Measurements from ENCODE around the gene SCEL.

Gene SCEL

DNA sequence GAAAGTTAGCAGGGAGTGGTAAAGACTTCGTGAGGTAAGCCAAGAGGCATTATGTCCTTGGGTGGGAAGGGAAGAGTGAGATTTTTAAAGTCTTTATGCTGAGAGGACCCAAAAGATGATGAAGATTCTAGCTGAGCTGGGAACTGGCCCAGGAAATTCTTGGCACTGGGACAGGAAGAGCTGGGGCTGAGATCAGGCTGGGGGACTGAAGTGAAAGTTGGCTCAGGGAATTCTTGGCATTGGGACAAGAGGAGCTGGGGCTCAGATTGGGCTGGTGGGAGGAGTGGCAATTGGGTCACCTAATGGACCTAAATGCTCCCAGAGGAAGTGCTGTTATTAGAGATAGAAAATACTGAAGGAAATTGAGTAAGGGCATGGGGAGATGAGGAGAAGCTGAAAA, 8.8 kb downstream of the SCEL start:
- Histone ChIP-seq H3K27ac (ENCODE audit: low read depth, low read length, poor library complexity, severe bottlenecking) (no peak overlapping the region), H3K4me2 (ENCODE audit: low read length) (no peak overlapping the region), H3F3A (ENCODE audit: insufficient read depth, low read length) (no peaks in the 10 kb centered on the region), H3K9ac (ENCODE audit: low read length) (no peak overlapping the region), H3K4me3 (ENCODE audit: low read depth, low read length, poor library complexity, severe bottlenecking) (no peak overlapping the region), H4K20me1 (ENCODE audit: insufficient read depth, low read length) (no peaks in the 10 kb centered on the region), H3K4me1 (ENCODE audit: insufficient read depth, low read length, severe bottlenecking) (no peaks in the 10 kb centered on the region), H3K9me3 (ENCODE audit: low read length) (no peaks in the 10 kb centered on the region), H3K79me2 (ENCODE audit: insufficient read depth, low read length) (no peaks in the 10 kb centered on the region), H3K27me3 (ENCODE audit: insufficient read depth, low read length) (no peaks in the 10 kb centered on the region), H3K9me2 (ENCODE audit: low read depth, low read length) (no peaks in the 10 kb centered on the region), H2AFZ (ENCODE audit: low read length) (no peak overlapping the region), H3K36me3 (ENCODE audit: insufficient read depth, low read length) (no peaks in the 10 kb centered on the region)
- TF ChIP-seq, protein P1, sequence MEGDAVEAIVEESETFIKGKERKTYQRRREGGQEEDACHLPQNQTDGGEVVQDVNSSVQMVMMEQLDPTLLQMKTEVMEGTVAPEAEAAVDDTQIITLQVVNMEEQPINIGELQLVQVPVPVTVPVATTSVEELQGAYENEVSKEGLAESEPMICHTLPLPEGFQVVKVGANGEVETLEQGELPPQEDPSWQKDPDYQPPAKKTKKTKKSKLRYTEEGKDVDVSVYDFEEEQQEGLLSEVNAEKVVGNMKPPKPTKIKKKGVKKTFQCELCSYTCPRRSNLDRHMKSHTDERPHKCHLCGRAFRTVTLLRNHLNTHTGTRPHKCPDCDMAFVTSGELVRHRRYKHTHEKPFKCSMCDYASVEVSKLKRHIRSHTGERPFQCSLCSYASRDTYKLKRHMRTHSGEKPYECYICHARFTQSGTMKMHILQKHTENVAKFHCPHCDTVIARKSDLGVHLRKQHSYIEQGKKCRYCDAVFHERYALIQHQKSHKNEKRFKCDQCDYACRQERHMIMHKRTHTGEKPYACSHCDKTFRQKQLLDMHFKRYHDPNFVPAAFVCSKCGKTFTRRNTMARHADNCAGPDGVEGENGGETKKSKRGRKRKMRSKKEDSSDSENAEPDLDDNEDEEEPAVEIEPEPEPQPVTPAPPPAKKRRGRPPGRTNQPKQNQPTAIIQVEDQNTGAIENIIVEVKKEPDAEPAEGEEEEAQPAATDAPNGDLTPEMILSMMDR (IDR thresholded peaks at IDR 0.05; ENCODE audit: low read length), result no peak
- TF ChIP-seq EZH2 (IDR thresholded peaks at IDR 0.05; ENCODE audit: borderline replicate concordance, low read length), result no peak

DNA sequence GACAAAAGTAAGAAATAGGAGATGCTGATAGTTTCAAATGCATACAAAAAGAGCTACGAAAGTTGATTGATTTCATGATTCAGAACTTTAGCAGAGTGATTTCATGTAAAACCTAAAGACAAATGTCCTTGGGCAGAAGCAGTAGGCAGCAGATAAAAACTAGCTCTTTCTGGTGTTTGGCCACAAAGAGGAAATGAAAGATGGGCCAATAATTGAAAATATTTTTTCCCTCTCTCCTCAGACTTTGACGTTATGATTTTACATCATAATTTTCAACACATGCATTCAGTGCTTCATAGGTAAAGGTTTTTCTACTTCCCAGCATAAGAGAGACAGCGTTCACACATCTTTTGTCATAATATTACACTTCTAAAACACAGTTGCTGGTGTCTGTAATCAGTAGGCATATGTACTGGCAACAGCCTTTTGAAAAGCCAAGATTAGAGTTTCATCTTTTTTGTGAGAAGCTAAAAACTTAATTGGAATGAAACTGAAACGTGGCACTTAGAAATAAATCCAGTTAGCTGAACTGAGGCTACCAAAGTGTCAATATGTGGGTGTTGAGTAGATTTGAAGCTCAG, 9.3 kb downstream of the SCEL start:
- no peaks in the 10 kb centered on the region for H3K36me3 ChIP-seq (ENCODE audit: insufficient read depth, low read length)
- H4K20me1 ChIP-seq (ENCODE audit: insufficient read depth, low read length), result no peaks in the 10 kb centered on the region
- H3K4me2 ChIP-seq (ENCODE audit: low read length), result no peak overlapping the region
- no peaks in the 10 kb centered on the region for H3F3A ChIP-seq (ENCODE audit: insufficient read depth, low read length)
- TF ChIP-seq, protein P1 (IDR thresholded peaks at IDR 0.05; ENCODE audit: low read length), result no peak
- TF ChIP-seq EZH2 (IDR thresholded peaks at IDR 0.05; ENCODE audit: borderline replicate concordance, low read length), result no peak
- no peak overlapping the region for H3K27ac ChIP-seq (ENCODE audit: low read depth, low read length, poor library complexity, severe bottlenecking)
- H3K9me2 ChIP-seq (ENCODE audit: low read depth, low read length), result no peaks in the 10 kb centered on the region
- H3K4me3 ChIP-seq (ENCODE audit: low read depth, low read length, poor library complexity, severe bottlenecking), result no peak overlapping the region
- no peaks in the 10 kb centered on the region for H3K27me3 ChIP-seq (ENCODE audit: insufficient read depth, low read length)
- H3K9ac ChIP-seq (ENCODE audit: low read length), result no peak overlapping the region
- no peak overlapping the region for H2AFZ ChIP-seq (ENCODE audit: low read length)
- H3K9me3 ChIP-seq (ENCODE audit: low read length), result no peaks in the 10 kb centered on the region
- no peaks in the 10 kb centered on the region for H3K4me1 ChIP-seq (ENCODE audit: insufficient read depth, low read length, severe bottlenecking)
- no peaks in the 10 kb centered on the region for H3K79me2 ChIP-seq (ENCODE audit: insufficient read depth, low read length)

DNA sequence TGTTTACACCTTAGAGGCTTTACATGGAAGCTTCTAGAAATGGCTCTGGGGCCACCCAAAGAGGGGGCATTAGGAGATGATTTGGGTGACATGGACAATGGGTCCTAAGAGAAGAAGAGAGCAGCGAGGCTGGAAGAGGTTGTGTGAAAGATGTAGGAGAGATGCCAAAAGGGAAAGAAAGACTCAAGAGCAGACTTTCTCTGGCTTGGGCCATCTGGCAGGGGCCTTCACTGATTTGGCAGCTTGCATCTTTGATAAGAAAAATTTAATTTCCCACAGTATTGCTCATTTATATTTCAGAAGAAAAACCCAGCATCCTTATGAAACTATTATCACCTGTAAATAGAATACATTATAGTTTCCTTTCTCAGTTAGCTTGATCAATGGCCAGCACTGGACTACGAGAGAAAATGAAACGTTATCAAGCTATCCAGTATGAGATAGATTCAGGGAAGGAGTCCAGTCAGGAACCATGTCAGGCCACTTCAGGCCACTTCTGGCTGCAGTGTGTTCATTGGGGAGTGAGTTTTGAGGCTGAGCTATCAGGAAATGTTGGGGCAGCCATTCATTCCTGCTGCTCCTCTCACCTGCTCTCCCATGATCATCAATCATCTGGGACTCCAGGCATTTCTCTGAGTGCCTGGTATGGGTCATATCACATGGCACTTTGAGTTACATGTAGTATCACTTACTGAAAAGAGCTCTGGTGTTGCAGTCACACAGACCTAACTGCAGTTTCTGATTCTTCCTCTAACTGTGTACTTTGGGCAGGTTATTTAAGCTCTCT, 10.3 kb downstream of the SCEL start:
- Histone ChIP-seq H4K20me1 (ENCODE audit: insufficient read depth, low read length) (no peaks in the 10 kb centered on the region), H3K4me2 (ENCODE audit: low read length) (no peak overlapping the region), H3K9me3 (ENCODE audit: low read length) (no peaks in the 10 kb centered on the region), H3K36me3 (ENCODE audit: insufficient read depth, low read length) (no peaks in the 10 kb centered on the region), H2AFZ (ENCODE audit: low read length) (no peak overlapping the region), H3K9me2 (ENCODE audit: low read depth, low read length) (no peaks in the 10 kb centered on the region), H3F3A (ENCODE audit: insufficient read depth, low read length) (no peaks in the 10 kb centered on the region), H3K27me3 (ENCODE audit: insufficient read depth, low read length) (no peaks in the 10 kb centered on the region), H3K79me2 (ENCODE audit: insufficient read depth, low read length) (no peaks in the 10 kb centered on the region), H3K4me3 (ENCODE audit: low read depth, low read length, poor library complexity, severe bottlenecking) (no peak overlapping the region), H3K4me1 (ENCODE audit: insufficient read depth, low read length, severe bottlenecking) (no peaks in the 10 kb centered on the region), H3K9ac (ENCODE audit: low read length) (no peak overlapping the region), H3K27ac (ENCODE audit: low read depth, low read length, poor library complexity, severe bottlenecking) (no peak overlapping the region)
- TF ChIP-seq, protein P1 (IDR thresholded peaks at IDR 0.05; ENCODE audit: low read length), result no peak
- TF ChIP-seq EZH2 (IDR thresholded peaks at IDR 0.05; ENCODE audit: borderline replicate concordance, low read length), result no peak
